Gastrocnemius medialis (tissue), 4 donors: ENCODE data around the gene CAMK1G.

ENCODE experiments used
- POLR2A ChIP-seq, 2 donors: fragments of 450-650 bp; IDR thresholded peaks; one replicate each; pipeline ENCODE4 v1.6.1; 2017; ENCODE audit warnings: antibody characterized with exemption in 2 of 2, mild to moderate bottlenecking in 2 of 2, moderate library complexity in 2 of 2
- TF ChIP-seq, protein P1 (sequence below), 5 experiments: fragments of 450-650 bp in 3 of 5; fragments of 200-600 bp in 2 of 5; sonication (generic) in 2 of 5; IDR thresholded peaks in 4 of 5; conservative IDR thresholded peaks in 1 of 5; 1 replicate in 4 of 5; 2 replicates in 1 of 5; pipeline ENCODE4 v1.5.1; 2016 to 2019; ENCODE audit warnings: antibody characterized with exemption in 5 of 5, mild to moderate bottlenecking in 3 of 5, moderate library complexity in 3 of 5

DNA sequence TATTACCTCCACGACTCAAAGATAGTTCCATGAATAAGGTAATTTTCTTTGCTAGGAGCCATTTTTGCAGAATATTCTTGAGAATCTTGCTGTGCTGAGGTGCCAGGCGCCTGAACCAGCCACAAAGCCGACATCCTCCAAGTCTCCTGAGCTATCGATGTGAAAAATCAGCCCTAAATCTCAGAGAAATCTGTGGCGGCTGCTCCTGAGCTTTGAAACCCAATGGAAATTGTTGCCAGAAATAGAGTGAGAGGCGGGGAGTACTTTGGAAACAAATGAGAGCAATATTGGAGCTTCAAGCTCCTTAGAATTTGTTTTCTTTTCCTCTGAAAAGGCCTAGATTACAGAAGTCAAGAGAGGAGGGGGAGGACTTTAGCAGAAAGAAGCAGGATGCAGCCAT, 6.3 kb downstream of the CAMK1G start:
- TF ChIP-seq, protein P1, sequence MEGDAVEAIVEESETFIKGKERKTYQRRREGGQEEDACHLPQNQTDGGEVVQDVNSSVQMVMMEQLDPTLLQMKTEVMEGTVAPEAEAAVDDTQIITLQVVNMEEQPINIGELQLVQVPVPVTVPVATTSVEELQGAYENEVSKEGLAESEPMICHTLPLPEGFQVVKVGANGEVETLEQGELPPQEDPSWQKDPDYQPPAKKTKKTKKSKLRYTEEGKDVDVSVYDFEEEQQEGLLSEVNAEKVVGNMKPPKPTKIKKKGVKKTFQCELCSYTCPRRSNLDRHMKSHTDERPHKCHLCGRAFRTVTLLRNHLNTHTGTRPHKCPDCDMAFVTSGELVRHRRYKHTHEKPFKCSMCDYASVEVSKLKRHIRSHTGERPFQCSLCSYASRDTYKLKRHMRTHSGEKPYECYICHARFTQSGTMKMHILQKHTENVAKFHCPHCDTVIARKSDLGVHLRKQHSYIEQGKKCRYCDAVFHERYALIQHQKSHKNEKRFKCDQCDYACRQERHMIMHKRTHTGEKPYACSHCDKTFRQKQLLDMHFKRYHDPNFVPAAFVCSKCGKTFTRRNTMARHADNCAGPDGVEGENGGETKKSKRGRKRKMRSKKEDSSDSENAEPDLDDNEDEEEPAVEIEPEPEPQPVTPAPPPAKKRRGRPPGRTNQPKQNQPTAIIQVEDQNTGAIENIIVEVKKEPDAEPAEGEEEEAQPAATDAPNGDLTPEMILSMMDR (IDR thresholded peaks at IDR 0.05 in 4 of 5, conservative IDR thresholded peaks at IDR 0.05 in 1 of 5) = no peak
- TF ChIP-seq POLR2A (IDR thresholded peaks at IDR 0.05) = no peak
